Stimulated activated CD8-positive, alpha-beta memory T cell treated with anti-CD3 and anti-CD28 coated beads, Interleukin-15, amount 100 ng/mL, for 1 hour (primary cell): Measurements from ENCODE around the gene PRDM4.

ENCODE experiments used
- DNase-seq: peaks from one replicate; pipeline ENCODE4 v3.0.0-alpha.2; 2020; ENCODE audit warnings: low read depth

Gene PRDM4

GRCh38 chr12:107760809-107761501 lies at the start of gene PRDM4:
TSS of gene PRDM4 (minus strand) at chr12:107761137. CDS start at chr12:107760515, 622 bp downstream.
- DNase-seq, result peak; percentile 70

- no peak for DNase-seq
These were observed 46.7 kb upstream of the PRDM4 start for GRCh38 chr12:107807471-107808150.

- DNase-seq, result no peak
These were observed 44.7 kb upstream of the PRDM4 start for GRCh38 chr12:107805488-107806180.

- DNase-seq, result no peak
These were observed 42.2 kb upstream of the PRDM4 start for GRCh38 chr12:107803092-107803491.

GRCh38 chr12:107801150-107801549 lies 40.2 kb upstream of the PRDM4 start:
- no peak for DNase-seq

- DNase-seq, result no peak
These were observed 37.6 kb upstream of the PRDM4 start for GRCh38 chr12:107798580-107798979.

- DNase-seq, result no peak
These were observed 33.5 kb upstream of the PRDM4 start for GRCh38 chr12:107794451-107794850.

- no peak for DNase-seq
These were observed 30.6 kb upstream of the PRDM4 start for GRCh38 chr12:107791465-107792089.

GRCh38 chr12:107788690-107789458 lies 27.9 kb upstream of the PRDM4 start:
- DNase-seq, result no peak

- DNase-seq, result no peak
These were observed 27.3 kb upstream of the PRDM4 start for GRCh38 chr12:107788281-107788680.

GRCh38 chr12:107783406-107784376 lies 22.8 kb upstream of the PRDM4 start:
- no peak for DNase-seq

- no peak for DNase-seq
These were observed 21.1 kb upstream of the PRDM4 start for GRCh38 chr12:107782067-107782466.

GRCh38 chr12:107780298-107780697 lies 19.4 kb upstream of the PRDM4 start:
- DNase-seq, result no peak

- DNase-seq, result no peak
These were observed 18.3 kb upstream of the PRDM4 start for GRCh38 chr12:107779077-107779831.

GRCh38 chr12:107778383-107779025 lies 17.6 kb upstream of the PRDM4 start:
- no peak for DNase-seq

- DNase-seq, result no peak
These were observed 15.2 kb upstream of the PRDM4 start for GRCh38 chr12:107776171-107776570.

- no peak for DNase-seq
These were observed 14.3 kb upstream of the PRDM4 start for GRCh38 chr12:107775093-107775721.

GRCh38 chr12:107774349-107775029 lies 13.6 kb upstream of the PRDM4 start, which contains the start of gene ASCL4:
TSS of gene ASCL4 (plus strand) at chr12:107774704. CDS start at chr12:107775219, 515 bp downstream.
- DNase-seq, result no peak
